Neural cell (in vitro differentiated cells): ENCODE data around the gene GNA12.

Experiments
- EP300 ChIP-seq: fragments of 450-650 bp; conservative IDR thresholded peaks from 2 replicates; pipeline ENCODE4 v1.6.1; 2014; ENCODE audit warnings: antibody characterized with exemption, mild to moderate bottlenecking, moderate library complexity; ENCODE audit not compliant: poor library complexity, severe bottlenecking
- EZH2 ChIP-seq: fragments of 200-600, 300-800 bp; shearing (Covaris generic), sonication (generic); IDR thresholded peaks from 2 replicates; pipeline ENCODE4 v1.6.1; 2014; ENCODE audit warnings: antibody characterized with exemption, low read length, borderline replicate concordance, mild to moderate bottlenecking; ENCODE audit not compliant: insufficient read depth, poor library complexity, severe bottlenecking
- POLR2AphosphoS5 ChIP-seq: IDR thresholded peaks from 2 replicates; pipeline ENCODE4 v1.6.1; 2012
- TAF1 ChIP-seq: IDR thresholded peaks from 2 replicates; pipeline ENCODE4 v1.6.1; 2012; ENCODE audit warnings: low read depth
- TF ChIP-seq, protein P1 (sequence below): fragments of 450-650 bp; IDR thresholded peaks from 2 replicates; pipeline ENCODE4 v1.5.1; 2014; ENCODE audit warnings: antibody characterized with exemption, mild to moderate bottlenecking, moderate library complexity; ENCODE audit not compliant: poor library complexity, severe bottlenecking

DNA sequence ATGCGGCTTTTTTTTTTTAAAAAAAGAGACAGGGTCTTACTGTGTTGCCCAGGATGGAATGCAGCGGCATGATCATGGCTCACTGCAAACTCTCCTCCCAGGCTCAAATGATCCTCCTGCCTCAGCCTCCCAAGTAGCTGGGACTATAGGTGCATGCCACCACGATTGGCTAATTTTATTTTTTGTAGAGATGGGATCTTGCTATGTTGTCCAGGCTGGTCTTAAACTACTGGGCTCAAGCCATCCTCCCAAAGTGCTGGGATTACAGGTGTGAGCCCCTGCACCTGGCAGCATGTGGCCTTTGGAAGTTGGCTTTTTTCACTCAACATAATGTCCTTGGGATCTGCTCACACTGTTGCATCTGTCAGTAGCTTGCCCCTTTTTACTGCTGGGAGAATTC is 91.0 kb downstream of the GNA12 start:
- no peak for TF ChIP-seq EZH2
- TF ChIP-seq, protein P1, sequence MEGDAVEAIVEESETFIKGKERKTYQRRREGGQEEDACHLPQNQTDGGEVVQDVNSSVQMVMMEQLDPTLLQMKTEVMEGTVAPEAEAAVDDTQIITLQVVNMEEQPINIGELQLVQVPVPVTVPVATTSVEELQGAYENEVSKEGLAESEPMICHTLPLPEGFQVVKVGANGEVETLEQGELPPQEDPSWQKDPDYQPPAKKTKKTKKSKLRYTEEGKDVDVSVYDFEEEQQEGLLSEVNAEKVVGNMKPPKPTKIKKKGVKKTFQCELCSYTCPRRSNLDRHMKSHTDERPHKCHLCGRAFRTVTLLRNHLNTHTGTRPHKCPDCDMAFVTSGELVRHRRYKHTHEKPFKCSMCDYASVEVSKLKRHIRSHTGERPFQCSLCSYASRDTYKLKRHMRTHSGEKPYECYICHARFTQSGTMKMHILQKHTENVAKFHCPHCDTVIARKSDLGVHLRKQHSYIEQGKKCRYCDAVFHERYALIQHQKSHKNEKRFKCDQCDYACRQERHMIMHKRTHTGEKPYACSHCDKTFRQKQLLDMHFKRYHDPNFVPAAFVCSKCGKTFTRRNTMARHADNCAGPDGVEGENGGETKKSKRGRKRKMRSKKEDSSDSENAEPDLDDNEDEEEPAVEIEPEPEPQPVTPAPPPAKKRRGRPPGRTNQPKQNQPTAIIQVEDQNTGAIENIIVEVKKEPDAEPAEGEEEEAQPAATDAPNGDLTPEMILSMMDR, result no peak
- TF ChIP-seq EP300, result no peak
- TF ChIP-seq POLR2AphosphoS5, result no peak
- TF ChIP-seq TAF1, result no peak
